ENCODE data around the gene SAMMSON.

SAMMSON gene

DNA sequence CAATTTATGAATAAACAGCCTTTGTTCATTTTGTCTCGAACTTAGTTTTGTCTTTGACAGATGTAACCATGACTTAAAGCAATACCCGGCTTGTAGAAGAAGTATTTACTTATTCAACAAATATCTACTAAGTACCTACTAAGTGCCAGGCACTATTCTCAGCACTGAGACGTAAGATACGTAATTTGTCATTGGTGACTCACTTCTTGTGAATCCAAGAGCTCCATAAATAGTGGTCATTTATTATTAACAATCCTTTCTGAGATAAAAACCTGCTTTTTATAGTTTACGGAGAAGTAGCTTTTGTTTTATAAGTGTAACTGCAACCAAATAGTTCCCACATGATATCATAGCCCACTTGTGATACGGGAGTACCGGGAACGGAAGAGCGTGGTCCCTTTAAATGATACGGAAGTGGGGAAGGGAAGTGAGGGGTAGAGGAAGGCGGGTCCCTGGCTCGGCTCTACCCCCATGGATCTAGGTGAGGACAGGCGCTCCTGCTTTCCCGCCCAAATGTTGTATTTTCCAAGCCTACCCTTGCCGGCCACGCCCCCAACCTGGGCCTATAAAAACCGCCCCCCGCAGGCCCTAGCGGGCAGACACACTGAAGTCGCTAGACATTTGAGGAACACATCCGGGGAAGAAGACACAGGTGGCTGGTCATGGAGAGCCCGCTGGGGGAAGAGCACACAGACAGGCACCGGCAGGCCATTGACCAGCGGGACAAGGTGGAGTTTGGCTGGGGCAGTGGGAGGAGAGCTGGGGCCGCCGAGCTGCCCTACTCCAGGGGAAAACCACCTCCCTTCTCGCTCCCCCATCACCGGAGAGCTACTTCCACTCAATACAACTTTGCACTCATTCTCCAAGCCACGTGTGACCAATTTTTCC is at the start of gene SAMMSON:
SAMMSON (plus strand) TSS at position 594 of the 888 bp plus-strand sequence.
- DNase-seq, result no peak

DNA sequence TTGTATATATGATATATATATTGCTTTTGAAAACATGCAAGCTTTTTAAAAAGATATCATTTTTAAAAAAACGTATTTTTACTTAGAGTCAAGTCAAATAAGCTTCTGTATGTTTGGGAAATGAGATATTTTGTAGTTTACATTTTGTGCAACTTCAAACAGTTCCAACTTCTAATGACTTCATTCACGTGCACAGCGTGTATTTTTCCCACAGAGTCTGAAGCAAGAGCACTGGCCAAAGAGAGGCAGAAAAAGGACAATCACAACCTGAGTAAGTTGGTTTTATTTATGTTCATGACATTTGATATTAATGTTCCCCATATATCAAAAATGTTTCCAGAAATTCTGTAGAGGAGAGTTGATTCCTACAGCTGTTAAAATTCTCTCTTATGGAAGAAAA is 47.9 kb upstream of the SAMMSON start:
- no peak for DNase-seq

DNA sequence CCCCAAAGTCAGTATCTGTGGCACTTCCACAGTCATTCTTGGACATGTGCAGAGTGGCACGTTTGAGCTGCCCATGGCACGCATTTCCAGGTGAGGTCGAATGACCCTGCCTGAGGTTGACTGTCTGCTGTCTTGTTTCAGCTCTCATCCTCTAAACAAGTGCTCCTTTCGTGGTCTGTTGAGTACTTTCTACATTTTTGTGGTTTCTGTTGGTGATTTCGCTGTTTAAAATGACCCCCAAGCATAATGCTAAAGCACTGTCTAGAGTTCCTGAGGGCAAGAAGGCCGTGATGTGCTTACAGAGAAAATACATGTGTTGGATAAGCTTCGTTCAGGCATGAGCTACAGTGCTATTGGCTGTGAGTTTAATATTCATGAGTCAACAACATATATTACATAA is 40.0 kb upstream of the SAMMSON start:
- no peak for DNase-seq

GRCh38 chr3:69961706-69962439 is 37.7 kb upstream of the SAMMSON start:
- no peak for DNase-seq

GRCh38 chr3:69963643-69964042 is 35.9 kb upstream of the SAMMSON start:
- no peak for DNase-seq

DNA sequence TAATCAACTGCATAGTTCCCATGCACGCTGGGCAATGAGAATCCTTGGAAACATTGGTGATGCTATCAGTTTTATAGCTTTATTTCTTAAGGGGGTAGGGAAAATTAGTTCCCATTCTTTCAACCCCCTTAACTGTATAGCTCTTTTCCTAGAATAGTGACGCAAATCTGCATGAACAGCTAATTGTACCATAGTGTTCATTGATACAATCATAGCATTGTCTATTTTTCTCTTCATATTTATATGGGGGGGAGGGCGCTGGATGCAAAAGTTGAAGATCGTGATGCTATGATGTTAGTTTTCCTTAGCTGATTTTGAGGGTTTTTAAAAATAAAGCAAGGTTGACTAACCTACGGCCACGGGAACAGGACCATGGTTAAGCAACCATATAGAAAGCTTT is 32.4 kb upstream of the SAMMSON start:
- no peak for DNase-seq

DNA sequence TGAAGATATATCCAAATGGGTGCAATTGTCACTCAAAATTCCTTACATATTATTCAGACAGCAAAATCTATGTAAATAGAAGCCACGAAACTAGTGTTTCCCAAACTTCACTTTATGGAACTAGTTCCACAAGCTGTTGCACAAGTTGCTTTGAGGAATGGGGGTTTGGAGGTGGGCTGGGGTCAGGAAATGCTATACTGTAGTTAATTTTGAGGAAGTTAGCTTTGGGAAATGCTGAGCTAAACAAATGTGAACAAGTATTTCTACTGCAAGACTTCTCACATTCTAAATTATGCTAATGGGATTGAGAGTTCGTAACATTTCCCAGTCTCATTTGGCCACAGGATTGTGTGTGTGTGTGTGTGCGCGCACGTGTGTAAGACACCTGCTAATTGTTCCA is 28.7 kb upstream of the SAMMSON start:
- DNase-seq, result no peak

DNA sequence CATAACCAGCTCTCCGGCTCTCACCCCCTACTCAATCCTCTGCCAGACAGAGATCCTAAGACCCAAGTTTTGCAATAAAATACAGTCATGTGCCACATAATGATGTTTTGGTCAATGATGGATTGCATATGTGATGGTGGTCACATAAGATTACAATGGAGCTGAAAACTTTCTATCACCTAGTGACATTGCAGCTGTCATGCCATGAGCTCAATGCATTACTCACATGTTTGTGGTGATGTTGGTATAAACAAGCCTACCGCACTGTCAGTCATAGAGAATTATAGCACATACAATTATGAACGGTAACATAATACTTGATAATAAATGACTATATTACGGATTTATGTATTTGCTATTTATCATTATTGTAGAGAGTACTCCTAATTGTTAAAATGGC is 26.9 kb upstream of the SAMMSON start:
- DNase-seq, result no peak

- no peak for DNase-seq
These were observed 23.5 kb upstream of the SAMMSON start for GRCh38 chr3:69976021-69976420.

DNA sequence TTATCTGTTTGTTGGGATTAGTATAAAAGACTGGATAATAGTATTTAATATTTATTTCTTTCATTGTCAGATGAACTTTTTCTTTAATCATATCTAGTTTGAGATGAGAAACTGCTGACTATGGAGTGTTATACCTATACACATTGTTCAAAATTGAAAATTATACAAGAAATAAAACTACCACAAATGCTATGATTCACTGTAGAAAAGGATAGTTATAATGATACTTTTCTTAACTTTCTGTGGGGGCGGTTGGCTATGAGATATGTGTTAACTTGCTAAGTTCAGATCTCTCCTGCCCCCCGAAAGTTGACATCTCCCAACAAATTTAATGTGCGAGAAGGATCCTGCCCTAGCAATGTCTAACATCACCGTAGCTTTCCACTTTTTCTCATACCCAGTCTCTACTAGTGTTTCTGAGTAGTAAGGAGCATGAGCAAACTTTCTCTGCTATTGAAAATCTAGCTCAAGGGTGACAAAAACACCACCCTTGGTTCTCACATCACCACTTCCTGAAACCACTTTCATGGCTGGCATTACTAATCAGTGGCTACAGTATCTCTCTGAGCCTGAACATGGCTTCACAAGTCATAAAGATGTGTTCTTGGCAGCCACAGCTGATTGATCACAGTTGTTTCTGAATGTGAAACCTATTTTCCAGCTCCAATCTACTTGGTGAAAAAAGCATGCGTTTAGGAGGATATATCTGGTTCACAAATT is 15.8 kb upstream of the SAMMSON start:
- no peak for DNase-seq

DNA sequence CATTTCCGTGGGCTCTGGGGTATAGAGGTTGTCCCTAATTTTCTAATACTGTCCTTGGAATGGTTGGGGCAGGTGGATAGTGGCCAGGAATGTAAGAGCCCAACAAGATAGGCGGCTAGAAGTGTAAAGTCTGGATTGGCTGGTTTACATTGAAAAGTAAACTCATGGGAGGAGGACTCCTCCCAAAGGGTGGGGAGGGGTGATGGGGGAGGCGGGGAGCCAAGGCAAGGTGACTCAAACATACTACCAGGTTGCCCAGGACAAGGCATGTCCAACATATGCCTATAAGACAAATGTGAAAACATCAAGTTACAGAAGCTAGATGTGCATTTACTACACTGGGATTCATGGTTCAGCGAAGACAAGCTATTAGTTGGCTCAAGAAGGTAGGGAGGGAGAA is 14.3 kb upstream of the SAMMSON start:
- no peak for DNase-seq

GRCh38 chr3:69986419-69986818 is 13.1 kb upstream of the SAMMSON start:
- DNase-seq, result no peak

- no peak for DNase-seq
These were observed 11.7 kb upstream of the SAMMSON start for GRCh38 chr3:69987833-69988232.

GRCh38 chr3:69993757-69994156 is 5.8 kb upstream of the SAMMSON start:
- no peak for DNase-seq

DNA sequence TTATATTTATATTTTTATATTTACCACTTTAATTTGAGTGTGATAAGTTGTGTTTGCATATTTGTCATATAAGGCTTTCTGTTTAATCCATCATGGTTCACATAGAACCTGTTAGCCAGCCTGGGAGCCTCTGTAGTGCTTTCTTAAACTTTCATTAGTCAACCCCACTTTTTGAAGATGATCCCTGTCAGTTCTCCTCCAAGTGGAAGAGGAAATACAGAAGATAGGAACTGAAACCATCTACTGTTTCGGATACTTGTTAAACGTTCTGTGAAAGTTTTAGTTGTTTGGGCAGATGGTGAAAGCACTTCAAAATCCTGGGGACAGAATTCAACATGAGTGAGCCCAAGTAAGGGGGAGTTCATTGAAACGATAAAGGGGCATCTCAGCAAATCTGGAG is 4.6 kb upstream of the SAMMSON start:
- DNase-seq, result no peak

GRCh38 chr3:69997631-69998307 is 1.8 kb upstream of the SAMMSON start:
- no peak for DNase-seq

DNA sequence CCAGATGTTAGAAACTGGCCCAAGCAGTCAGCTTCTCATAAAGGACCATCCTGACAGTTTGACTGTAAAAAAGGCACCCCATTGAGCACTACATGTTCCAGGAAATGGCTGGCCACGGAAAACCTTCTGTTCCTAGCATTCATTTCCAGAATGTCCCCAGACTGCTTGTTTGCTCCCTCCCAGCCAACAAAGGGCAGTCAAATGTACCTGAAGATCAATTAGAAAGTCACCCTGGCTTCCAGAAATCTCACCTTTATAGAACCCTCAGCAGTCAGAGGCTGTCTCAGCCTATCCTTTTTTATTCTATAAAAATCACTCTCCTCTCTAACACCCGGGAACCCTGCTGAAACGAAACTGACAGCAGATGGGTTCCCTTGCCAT is 784 bp upstream of the SAMMSON start:
- no peak for DNase-seq

GRCh38 chr3:70000028-70000410 is 486 bp downstream of the SAMMSON start:
- no peak for DNase-seq

GRCh38 chr3:70000563-70001081 is 1.1 kb downstream of the SAMMSON start:
- DNase-seq, result no peak

DNA sequence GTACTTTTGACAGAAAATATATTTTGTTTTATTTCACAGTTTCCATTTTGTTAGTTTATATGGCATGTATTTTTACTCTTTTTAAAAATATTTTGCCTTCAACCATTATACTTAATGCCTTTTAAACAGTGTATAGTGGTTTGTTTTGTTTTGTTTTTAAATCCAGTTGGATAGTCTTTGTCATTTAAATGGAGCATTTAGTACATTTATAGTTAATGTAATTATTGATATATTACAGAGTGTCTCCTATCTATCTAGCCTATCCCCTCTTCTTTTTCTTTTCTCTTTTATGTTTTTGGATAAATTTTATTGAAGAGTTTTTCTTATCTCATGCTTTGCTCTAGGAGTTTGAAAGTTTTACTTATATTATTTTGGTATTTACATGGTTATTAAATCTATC is 3.6 kb downstream of the SAMMSON start:
- no peak for DNase-seq

DNA sequence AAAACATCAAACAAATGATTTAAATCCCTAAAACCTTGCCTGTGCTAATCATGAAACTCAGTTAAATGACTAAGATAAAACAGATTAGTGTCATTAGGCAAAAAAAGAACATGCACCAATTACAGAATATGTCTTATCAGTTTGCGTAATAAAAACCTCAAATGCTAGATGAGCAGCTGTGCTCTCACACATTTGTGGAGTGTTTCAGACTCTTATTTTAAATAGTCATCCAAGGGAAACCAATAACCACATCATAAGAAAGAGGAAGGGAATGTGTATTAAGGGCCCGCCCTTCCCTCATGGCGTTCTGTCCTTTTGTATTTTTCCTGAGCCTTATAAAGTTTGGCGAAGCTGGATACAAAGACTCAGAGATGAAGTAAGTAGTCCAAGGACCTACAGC is 6.6 kb downstream of the SAMMSON start:
- DNase-seq, result no peak

GRCh38 chr3:70010346-70010745 is 10.8 kb downstream of the SAMMSON start:
- DNase-seq, result no peak

DNA sequence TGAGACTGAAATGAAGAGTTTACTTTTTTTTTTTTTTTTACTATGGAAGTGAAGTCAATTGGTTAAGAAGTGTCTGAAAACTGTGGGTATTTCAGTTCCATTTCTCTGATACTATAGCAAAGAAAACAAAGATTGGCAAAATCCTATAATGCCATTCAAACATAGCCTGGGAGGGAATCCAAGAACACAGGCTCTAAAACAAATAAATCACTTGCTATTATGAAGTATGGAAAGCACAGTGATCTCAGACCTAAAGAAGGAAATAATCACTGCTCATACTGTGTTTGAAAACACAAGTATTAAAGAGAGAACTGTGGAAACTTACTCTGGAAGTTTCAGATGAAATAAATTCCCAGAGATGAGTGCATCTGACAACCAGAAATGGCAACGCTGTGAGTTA is 12.0 kb downstream of the SAMMSON start:
- DNase-seq, result no peak
